ENCODE results near the gene PARP2.

PARP2 gene

DNA sequence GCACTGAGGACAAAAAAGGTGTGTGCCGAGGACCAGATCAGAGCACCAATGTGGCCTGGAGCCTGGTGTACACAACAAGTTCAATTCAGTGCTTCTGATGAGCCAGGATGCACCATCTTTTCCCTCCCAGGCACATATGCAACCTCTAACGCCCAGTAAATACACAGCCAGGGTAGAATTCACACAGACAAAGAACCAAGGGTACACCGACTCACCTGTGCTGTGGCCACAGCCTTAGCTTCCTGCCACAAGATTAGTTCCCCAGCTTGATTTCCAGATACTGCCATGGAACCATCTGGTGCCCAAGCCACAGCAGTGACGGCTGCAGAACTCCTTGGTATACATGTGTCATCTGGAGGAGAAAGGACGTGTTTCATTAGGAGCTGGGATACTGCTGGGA is 29.4 kb downstream of the PARP2 start:
- DNase-seq (ENCODE audit: low read depth): no peak
- TF ChIP-seq, protein P1, sequence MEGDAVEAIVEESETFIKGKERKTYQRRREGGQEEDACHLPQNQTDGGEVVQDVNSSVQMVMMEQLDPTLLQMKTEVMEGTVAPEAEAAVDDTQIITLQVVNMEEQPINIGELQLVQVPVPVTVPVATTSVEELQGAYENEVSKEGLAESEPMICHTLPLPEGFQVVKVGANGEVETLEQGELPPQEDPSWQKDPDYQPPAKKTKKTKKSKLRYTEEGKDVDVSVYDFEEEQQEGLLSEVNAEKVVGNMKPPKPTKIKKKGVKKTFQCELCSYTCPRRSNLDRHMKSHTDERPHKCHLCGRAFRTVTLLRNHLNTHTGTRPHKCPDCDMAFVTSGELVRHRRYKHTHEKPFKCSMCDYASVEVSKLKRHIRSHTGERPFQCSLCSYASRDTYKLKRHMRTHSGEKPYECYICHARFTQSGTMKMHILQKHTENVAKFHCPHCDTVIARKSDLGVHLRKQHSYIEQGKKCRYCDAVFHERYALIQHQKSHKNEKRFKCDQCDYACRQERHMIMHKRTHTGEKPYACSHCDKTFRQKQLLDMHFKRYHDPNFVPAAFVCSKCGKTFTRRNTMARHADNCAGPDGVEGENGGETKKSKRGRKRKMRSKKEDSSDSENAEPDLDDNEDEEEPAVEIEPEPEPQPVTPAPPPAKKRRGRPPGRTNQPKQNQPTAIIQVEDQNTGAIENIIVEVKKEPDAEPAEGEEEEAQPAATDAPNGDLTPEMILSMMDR (IDR thresholded peaks at IDR 0.05; ENCODE audit: low read length, missing control alignments): no peak
- no peak overlapping the region for H3K4me3 ChIP-seq (replicated peaks; ENCODE audit: low read depth, low read length)

DNA sequence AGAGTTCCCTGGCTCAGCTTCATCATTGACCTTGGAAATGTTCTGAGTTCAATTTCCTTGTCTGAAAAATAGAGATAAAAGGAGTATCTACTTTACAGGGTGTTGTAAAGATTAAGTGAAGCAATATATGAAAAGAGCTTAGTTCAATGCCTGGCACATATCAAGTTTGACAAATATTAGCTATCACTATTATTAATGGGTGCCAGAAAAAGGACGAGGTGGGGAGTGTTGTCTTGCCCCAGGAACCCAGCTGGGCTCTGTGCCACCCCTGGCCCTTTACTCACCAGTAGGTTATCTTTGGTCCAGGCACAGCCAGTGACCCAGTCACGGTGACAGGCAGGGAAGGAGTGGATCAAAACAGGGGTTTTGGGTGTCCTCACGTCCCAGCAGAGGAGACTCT is 32.0 kb downstream of the PARP2 start:
- DNase-seq (ENCODE audit: low read depth): no peak
- TF ChIP-seq, protein P1 (IDR thresholded peaks at IDR 0.05; ENCODE audit: low read length, missing control alignments): no peak

DNA sequence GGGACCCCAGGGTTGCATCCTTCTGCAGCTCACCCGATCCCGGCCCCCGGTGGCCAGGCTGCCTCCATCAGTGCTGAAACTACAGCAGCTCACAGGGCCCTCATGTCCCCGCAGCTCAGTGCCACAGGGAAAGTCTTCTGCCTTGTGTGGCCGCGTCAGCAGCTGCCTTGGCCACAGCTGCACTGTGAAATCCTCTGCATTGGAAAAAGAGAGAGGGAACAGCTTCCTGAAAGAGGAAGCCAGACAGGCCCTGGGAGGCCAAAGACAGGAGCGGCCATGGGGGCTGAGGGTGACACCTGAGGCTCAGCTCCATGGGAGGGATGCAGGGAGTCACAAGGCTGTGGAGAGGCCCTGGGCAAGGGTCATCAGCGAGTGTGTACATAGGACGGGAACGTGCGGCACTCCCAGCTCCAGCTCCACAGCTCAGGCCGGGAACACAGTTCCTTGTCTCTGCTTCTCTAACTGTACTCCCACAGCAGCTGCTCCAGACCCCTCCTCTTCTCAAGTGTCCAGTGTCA is 32.7 kb downstream of the PARP2 start:
- no peak overlapping the region for H3K4me3 ChIP-seq (replicated peaks; ENCODE audit: low read depth, low read length)
- no peak for DNase-seq (ENCODE audit: low read depth)
- TF ChIP-seq, protein P1 (IDR thresholded peaks at IDR 0.05; ENCODE audit: low read length, missing control alignments): no peak

More for the DNA sequence above, 32.0 kb downstream of the PARP2 start:
- no peak overlapping the region for H3K4me3 ChIP-seq (replicated peaks; ENCODE audit: low read depth, low read length)

DNA sequence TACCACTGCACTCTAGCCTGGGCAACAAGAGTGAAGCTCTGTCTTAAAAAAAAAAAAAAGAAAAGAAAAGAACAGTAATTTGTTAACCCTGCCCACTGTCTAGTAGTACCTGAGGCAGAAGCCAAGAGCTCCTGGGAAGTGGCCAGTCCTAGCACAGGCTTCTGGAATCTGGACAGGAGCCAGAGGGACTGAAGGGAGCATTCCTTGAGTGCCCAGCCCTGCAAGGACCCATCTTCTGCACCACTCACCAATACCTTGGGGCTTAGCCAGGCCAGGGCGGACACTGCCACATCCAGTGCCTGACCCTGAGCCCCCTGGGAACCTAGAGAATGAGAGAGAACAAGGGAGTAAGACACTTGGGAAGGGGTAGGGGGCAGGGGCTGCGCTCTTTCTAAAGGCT is 33.7 kb downstream of the PARP2 start:
- TF ChIP-seq, protein P1 (IDR thresholded peaks at IDR 0.05; ENCODE audit: low read length, missing control alignments): no peak
- H3K4me3 ChIP-seq (replicated peaks; ENCODE audit: low read depth, low read length): no peak overlapping the region
- DNase-seq (ENCODE audit: low read depth): no peak

DNA sequence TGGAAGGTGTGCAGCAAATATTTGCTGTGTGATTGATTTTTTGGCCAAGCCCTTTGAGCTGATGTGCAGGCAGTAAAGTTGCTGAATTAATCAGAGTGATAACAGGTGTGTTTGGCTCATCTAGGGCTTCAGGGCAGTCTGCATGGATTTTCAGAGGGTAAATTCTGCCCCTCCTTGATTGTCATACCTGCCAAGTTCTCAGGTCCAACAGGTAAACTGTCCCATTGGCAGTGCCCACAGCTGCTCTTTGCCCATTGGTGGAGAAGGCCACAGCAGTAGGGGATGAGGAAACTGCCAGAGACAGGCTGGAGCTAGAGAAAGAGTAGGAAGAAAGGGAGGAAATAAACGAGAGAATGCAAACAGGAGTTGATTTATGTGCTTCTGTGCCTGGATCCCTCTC is 36.3 kb downstream of the PARP2 start:
- H3K4me3 ChIP-seq (replicated peaks; ENCODE audit: low read depth, low read length): no peak overlapping the region
- TF ChIP-seq, protein P1 (IDR thresholded peaks at IDR 0.05; ENCODE audit: low read length, missing control alignments): no peak
- DNase-seq (ENCODE audit: low read depth): no peak

DNA sequence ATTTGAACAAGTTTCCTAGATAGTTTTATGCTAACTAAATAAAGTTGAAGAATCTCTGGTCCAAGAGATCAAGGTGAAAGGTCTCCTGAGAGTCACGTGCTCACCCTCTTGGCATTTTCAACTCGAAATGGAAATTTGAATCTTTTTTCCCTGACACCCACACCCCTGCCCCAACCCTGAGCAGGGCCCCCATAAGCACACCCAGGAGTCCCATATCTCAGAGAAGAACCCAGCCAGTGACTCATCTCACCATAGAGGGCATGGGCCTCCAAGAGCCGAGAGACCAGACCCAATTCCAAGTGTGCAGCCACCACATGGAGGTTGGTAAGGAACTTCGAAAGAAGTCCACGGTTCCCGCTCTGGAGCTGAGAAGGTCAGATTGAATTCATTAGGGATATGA is 37.2 kb downstream of the PARP2 start:
- no peak for DNase-seq (ENCODE audit: low read depth)
- no peak overlapping the region for H3K4me3 ChIP-seq (replicated peaks; ENCODE audit: low read depth, low read length)
- TF ChIP-seq, protein P1 (IDR thresholded peaks at IDR 0.05; ENCODE audit: low read length, missing control alignments): no peak

DNA sequence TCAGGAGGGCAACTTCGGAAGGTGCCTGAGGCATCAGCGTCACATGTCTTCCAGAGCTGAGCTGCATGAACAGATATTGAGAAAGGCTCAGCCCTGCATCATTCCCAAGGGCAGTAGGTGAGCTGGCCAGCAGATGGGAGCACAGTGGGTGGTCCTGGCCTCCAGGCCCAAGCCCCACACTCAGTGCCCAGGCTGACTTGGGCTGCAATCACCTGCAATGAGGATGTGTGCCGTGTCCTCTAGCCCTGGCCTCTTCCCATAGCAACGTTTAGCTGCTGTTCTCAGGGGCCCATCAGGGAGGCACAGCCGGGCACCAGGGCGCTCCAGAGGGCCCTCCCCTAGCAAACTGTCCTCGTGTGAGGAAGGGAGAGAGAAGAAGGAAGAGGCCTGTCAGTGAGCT is 37.9 kb downstream of the PARP2 start:
- no peak for DNase-seq (ENCODE audit: low read depth)
- TF ChIP-seq, protein P1 (IDR thresholded peaks at IDR 0.05; ENCODE audit: low read length, missing control alignments): no peak
- H3K4me3 ChIP-seq (replicated peaks; ENCODE audit: low read depth, low read length): no peak overlapping the region
